HFF-Myc (cell line): ENCODE measurements around the gene RFTN1.

ENCODE experiments used
- DNase-seq: peaks from one replicate; pipeline ENCODE4 v3.0.0-alpha.2; 2011; ENCODE audit warnings: low read depth; ENCODE audit errors: extremely low read depth
- H3K4me3 ChIP-seq: replicated peaks from 2 replicates; pipeline ENCODE4 v1.5.1; 2011; ENCODE audit warnings: low read depth, mild to moderate bottlenecking, control low read depth, low read length
- CTCF ChIP-seq: IDR thresholded peaks from 2 replicates; pipeline ENCODE4 v1.5.1; 2012; ENCODE audit warnings: mild to moderate bottlenecking, low read depth, low read length, control low read depth; ENCODE audit errors: missing control alignments

RFTN1 gene

GRCh38 chr3:16510620-16511319 lies 2.7 kb downstream of the RFTN1 start:
- no peak for DNase-seq
- H3K4me3 ChIP-seq = no peak overlapping the region
- no peak for TF ChIP-seq CTCF

- TF ChIP-seq CTCF = no peak
- no peak overlapping the region for H3K4me3 ChIP-seq
- no peak for DNase-seq
Observed at GRCh38 chr3:16509721-16510619, 3.5 kb downstream of the RFTN1 start.

GRCh38 chr3:16508591-16508995 lies 4.9 kb downstream of the RFTN1 start:
- DNase-seq = no peak
- no peak overlapping the region for H3K4me3 ChIP-seq
- TF ChIP-seq CTCF = no peak

GRCh38 chr3:16508243-16508578 lies 5.3 kb downstream of the RFTN1 start:
- no peak overlapping the region for H3K4me3 ChIP-seq
- TF ChIP-seq CTCF = no peak
- no peak for DNase-seq

GRCh38 chr3:16507578-16508242 lies 5.8 kb downstream of the RFTN1 start:
- no peak for DNase-seq
- TF ChIP-seq CTCF = no peak
- H3K4me3 ChIP-seq = no peak overlapping the region

GRCh38 chr3:16506884-16507577 lies 6.5 kb downstream of the RFTN1 start:
- H3K4me3 ChIP-seq = no peak overlapping the region
- no peak for TF ChIP-seq CTCF
- DNase-seq = no peak
